GM06990 (cell line): ENCODE data around the gene FOXD1.
"Not testable (repeated sequence)": the region's sequence is repeated elsewhere in the genome, so short reads cannot be mapped to it uniquely, and the experiment has no call there.

ENCODE experiments used
- DNase-seq: peaks from one replicate; pipeline ENCODE4 v3.0.0-alpha.2; 2011; ENCODE audit not compliant: insufficient read length; ENCODE audit errors: extremely low read depth
- H3K27me3 ChIP-seq: replicated peaks from 2 replicates; pipeline ENCODE4 v1.6.0; 2011; ENCODE audit warnings: low read length; ENCODE audit not compliant: control insufficient read depth, insufficient read depth
- H3K36me3 ChIP-seq: 2 replicates; pipeline ENCODE4 v1.5.1; 2011; ENCODE audit warnings: low read length; ENCODE audit not compliant: control insufficient read depth, insufficient read depth
- H3K4me3 ChIP-seq: replicated peaks from 2 replicates; pipeline ENCODE4 v1.5.1; 2011; ENCODE audit warnings: low read depth, mild to moderate bottlenecking, control low read depth, low read length
- CTCF ChIP-seq: IDR thresholded peaks from 2 replicates; pipeline ENCODE4 v1.5.1; 2011; ENCODE audit warnings: low read length, control low read depth, mild to moderate bottlenecking, inconsistent platforms; ENCODE audit not compliant: insufficient read depth, poor library complexity, severe bottlenecking

Gene FOXD1

GRCh38 chr5:73415171-73415570 is 33.4 kb downstream of the FOXD1 start:
- Histone ChIP-seq H3K27me3 (no peaks in the 10 kb centered on the region; the same call in none of the 2 replicates), H3K36me3 (no peaks in the 10 kb centered on the region), H3K4me3 (no peak overlapping the region)
- no peak for DNase-seq
- TF ChIP-seq CTCF, result no peak

- H3K4me3 ChIP-seq, result no peak overlapping the region
- no peaks in the 10 kb centered on the region; the same call in none of the 2 replicates for H3K27me3 ChIP-seq
- no peak for TF ChIP-seq CTCF
- H3K36me3 ChIP-seq, result no peaks in the 10 kb centered on the region
- no peak for DNase-seq
These were observed 36.0 kb downstream of the FOXD1 start for GRCh38 chr5:73412597-73412988.

GRCh38 chr5:73411936-73412596 is 36.5 kb downstream of the FOXD1 start:
- TF ChIP-seq CTCF, result no peak
- H3K4me3 ChIP-seq, result no peak overlapping the region
- no peaks in the 10 kb centered on the region for H3K36me3 ChIP-seq
- H3K27me3 ChIP-seq, result no peaks in the 10 kb centered on the region; the same call in none of the 2 replicates
- no peak for DNase-seq

GRCh38 chr5:73409927-73410326 is 38.6 kb downstream of the FOXD1 start:
- DNase-seq, H3K27me3 ChIP-seq, H3K36me3 ChIP-seq, H3K4me3 ChIP-seq: not testable (repeated sequence)

- no peak for DNase-seq
- TF ChIP-seq CTCF, result no peak
These were observed 42.9 kb downstream of the FOXD1 start for GRCh38 chr5:73405691-73406090.

GRCh38 chr5:73399775-73400174 is 48.8 kb downstream of the FOXD1 start:
- no peak for DNase-seq
- no peaks in the 10 kb centered on the region for H3K36me3 ChIP-seq

More at GRCh38 chr5:73405691-73406090, 42.9 kb downstream of the FOXD1 start:
- no peak overlapping the region for H3K4me3 ChIP-seq
- H3K27me3 ChIP-seq, result no peaks in the 10 kb centered on the region; the same call in 1 of the 2 replicates
- no peaks in the 10 kb centered on the region for H3K36me3 ChIP-seq

More at GRCh38 chr5:73399775-73400174, 48.8 kb downstream of the FOXD1 start:
- TF ChIP-seq CTCF, result no peak
- H3K27me3 ChIP-seq, result no peaks in the 10 kb centered on the region; the same call in 1 of the 2 replicates
- no peak overlapping the region for H3K4me3 ChIP-seq
